NOMO-1 treated with dmso at 0.1 percent for 144 hours (cell line): ENCODE data around the gene CNTNAP3.
"Not testable (repeated sequence)": the region's sequence is repeated elsewhere in the genome, so short reads cannot be mapped to it uniquely, and the experiment has no call there.

ENCODE experiments used
- DNase-seq: peaks from one replicate; lab custom pipeline; 2025; ENCODE audit not compliant: unreplicated experiment; lab: John Stamatoyannopoulos, UW

Gene CNTNAP3

DNA sequence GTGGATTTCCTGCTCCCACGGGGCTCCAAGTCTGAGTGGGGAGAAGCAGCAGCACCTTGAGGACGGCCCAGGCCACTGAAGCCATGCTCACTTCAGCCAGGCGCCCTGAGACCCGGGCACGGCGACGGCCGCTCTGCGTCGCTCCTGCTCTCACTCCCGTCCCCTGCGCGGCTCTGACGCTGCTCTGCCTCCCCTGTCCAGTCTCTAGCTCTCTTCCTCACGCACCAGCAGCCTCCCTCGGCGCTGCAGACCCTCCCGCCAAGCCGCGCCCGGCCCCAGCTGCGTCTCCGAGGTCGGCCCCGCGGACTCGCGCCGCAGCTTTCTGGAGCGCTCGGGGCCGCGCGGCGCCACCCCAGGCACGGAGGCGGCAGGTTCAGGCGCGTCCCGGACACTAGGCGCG lies at the start of gene CNTNAP3:
Gene CNTNAP3 (minus strand): TSS at position 188 of the 400 bp plus-strand sequence. CDS start 103 bp downstream, at position 85.
- not testable (repeated sequence) for DNase-seq

DNA sequence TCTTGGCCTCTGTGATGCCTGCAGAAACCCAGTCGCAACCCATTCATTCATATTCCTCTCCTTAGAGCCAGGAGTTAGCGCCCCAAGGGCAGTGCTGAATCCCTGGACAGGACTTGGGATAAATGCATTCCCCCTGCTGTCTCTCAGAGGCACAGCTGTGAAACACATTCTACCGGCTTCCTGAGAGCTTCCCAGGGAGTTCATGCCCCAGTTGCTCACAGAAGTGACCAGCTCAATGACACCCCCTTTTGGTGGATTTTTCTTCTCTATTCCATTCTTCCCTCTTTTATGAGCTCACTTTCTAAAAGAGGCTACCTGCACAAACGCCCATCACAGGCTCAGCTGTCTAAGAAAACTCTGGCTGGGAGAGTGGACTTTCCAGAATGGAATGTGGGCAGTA lies 8.0 kb downstream of the CNTNAP3 start:
- not testable (repeated sequence) for DNase-seq

DNA sequence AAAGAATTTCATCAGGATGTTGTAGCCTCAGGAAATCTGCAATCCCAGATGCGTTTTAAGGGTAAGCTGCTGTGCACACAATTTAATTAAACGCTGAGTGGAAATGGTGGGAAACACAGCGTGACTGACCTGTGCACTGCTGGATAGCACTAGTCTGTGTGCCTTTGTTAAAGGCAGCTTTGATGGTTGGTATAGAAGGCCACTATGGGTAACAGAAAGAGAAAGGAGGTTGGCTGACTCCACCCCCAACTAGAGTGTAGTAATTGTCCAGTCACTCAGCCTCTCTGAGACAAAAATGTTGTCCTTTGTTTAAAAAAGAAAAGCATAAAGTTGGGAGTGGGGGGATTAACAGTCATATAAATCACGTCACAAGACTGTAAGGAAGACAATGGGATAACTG lies 45.5 kb downstream of the CNTNAP3 start:
- DNase-seq = not testable (repeated sequence)

DNA sequence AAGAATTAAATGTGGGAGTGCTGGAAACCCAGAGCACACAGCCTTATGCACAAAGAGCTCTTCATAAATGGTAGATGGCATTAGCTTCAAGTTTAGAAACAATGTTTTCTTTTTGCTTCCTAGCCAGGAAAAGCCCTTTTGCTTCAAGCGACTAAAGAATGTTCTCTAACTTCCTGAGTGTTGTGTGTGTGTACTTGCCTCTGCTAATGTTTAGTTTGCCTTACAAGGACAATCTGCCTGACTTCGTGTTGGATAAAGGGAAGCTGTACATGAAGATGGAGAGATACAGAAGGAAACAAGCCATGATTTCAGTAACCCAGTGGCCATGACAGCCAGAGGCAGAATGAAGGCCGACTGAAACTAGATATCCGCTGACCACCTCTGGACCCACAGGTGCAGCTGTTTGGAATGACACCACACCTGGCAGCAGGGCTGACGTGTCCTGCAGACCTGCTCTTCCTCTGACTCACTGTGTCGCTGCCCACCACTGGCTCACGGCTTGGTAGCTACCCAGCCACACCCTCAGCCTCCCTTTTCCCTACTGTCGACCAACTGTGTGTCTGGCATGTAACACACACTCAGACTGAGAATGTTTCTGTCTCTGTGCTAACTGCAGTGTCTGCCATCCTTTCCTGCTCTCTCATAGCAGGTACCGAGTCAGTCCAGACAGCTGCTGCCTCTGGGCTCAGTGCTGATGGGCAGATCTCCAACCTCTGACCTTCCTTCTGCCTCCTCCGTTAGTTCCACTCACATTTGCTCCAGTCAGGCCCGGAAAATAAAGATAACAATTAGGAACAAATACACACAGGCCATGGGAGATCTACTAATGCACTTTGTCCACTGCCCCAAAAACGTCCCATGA lies 55.6 kb downstream of the CNTNAP3 start:
- not testable (repeated sequence) for DNase-seq

DNA sequence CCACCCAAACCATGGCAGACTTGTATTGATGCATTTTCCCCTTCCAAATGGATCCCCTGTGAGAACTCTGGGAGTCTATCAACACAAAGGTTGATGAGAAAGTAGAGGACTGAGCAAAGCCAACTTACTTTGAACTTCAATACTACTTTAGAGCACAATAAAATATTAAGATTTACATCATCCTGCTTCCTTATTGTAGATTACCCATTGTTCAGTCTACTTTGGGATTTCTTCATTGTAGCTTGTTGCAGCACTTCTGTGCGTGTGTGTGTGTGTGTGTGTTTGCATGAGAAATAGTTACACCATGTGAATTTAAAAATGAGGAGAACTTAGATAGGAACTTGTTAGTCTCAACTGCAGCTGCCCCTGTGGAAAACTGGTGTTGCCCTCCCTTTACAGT lies 72.0 kb downstream of the CNTNAP3 start:
- not testable (repeated sequence) for DNase-seq

DNA sequence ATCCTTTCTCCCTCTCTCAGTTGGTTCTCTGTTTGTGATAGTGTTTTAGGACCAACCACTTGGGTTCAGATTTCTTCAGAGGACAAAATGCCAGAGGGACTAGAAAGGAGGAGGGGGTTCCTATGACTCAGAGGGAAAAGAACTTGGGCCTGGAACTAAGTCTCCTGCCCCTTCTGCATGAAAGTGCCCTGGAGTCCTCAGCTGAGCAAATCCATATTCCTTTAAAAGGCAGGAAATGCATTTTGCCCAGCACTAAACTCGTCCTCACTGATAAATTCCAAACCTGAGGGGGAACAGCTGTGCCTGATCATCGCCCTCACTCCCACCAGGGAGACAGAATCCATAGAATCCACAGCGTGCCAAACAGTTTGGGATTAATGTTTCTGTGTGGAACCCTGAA lies 78.2 kb downstream of the CNTNAP3 start:
- DNase-seq = not testable (repeated sequence)

DNA sequence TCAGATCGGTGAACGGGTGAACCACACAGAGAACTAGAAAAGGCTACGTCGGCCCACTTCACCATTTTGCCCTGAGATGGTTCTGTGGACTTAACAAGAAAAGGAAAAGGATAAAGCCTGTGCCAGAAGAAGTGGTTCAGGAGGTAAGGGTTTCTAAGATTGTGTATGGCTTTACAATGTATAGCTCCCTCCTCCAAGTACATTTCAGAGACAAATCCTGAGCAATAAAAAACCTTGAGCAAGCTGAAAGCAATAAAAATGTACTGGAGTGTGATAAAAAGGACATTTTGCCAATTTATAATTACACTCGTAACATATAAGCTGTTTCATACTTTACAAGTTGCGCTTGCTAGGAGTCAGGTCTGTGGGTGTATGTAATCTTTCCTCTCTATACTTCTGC lies 81.3 kb downstream of the CNTNAP3 start:
- not testable (repeated sequence) for DNase-seq

DNA sequence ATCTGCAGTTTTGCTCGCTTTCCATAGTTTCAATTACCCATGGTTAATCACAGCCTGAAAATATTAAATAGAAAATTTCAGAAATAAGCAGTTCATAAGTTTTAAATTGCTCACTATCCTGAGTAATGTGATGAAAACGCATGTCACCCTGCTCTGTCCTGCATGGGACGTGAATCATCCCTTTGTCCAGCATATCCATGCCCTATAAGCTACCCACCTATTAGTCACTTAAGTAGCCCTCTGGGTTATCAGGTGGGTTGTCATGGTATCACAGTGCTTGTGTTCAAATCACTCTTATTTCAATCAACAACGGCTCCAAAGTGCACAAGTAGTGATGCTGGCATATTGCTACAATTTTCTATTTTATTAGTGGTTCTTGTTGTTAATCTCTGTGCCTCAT lies 82.1 kb downstream of the CNTNAP3 start:
- DNase-seq = not testable (repeated sequence)

DNA sequence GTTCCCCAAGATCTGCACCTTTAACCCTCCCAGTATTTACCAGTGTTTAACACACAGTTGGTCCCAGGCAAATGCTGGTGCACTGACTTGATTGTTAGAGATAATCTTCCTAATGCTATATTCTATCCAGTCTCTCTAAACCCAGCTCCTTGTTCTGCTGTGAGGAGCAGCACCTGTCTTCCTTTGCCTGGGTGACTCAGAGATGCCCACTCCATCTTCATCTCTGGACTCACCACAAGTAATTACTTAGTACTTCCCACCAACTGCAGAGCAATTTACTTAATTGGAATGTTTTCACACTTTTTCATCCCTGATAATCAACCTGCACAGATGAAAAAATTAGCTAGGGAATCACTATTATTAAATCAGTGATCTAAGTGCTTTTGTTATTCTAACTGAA lies 87.6 kb downstream of the CNTNAP3 start:
- not testable (repeated sequence) for DNase-seq

DNA sequence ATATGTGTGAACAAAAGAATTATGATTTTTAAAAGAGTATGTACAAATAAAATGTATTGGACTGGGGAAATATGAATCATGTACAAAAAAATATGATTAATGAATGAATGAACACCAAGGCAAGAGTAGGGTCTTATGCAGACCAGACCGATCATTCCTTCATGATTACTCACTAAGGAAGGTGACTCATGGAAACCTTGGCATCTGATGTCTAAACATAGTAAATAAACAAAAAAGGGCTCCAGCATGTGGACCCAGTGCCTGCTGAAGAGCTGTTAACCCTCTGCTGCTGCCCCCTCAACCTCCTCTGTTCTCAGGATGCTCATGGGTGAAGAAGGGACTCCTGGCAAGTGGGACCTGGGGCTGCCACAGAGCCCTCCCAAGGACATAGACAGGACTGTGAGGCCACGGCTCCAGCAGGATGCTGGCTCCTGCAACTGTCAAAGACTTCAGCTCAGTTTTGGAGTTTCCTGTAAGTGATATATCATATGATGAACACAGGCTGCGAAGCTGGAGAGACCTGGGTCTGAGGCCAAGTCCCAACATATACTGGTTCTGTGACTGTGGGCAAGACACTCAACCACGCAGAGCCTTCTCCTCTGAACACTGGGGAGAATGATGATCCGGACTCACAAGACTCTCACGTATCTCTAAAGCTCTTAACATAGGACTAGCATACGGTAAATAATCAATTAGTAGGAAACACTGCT lies 89.8 kb downstream of the CNTNAP3 start:
- DNase-seq = not testable (repeated sequence)

DNA sequence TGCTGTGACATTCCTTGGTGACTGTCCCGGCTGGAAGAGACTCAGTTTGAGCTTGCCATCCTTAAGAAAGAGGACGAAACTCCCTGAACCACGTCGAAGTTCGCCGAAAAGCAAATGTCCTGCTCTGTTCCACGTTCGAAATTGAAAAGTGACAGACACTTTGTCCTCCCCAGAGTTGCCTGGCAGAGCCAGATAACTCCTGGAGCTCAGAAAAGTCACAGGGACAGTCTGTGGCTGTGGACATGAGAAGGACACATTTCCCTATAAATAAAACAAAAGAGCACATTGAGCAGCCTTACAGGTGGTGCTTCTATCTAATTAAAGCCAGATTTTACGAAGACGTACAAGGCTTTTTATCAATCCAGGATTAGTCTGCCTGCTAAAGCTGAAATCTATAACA lies 116.6 kb downstream of the CNTNAP3 start:
- DNase-seq = not testable (repeated sequence)

DNA sequence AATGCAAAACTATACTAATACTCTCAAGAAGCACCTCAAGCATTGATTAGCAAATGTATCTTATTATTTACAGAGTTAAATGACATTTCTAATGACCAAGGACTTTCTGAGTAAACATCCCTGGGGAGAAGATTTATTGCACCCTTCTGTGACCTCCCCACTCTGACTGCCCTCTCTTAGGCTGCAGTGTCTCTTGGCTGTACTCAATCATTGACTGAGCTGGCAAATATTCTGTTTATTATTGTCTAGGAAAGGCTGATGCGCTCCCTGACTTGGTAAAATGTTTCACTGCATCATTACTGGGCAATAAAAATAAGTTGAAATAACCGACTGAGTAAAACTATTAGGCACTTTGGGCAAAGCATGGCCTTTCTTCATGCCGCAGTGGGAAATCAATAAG lies 130.3 kb downstream of the CNTNAP3 start:
- DNase-seq = not testable (repeated sequence)

DNA sequence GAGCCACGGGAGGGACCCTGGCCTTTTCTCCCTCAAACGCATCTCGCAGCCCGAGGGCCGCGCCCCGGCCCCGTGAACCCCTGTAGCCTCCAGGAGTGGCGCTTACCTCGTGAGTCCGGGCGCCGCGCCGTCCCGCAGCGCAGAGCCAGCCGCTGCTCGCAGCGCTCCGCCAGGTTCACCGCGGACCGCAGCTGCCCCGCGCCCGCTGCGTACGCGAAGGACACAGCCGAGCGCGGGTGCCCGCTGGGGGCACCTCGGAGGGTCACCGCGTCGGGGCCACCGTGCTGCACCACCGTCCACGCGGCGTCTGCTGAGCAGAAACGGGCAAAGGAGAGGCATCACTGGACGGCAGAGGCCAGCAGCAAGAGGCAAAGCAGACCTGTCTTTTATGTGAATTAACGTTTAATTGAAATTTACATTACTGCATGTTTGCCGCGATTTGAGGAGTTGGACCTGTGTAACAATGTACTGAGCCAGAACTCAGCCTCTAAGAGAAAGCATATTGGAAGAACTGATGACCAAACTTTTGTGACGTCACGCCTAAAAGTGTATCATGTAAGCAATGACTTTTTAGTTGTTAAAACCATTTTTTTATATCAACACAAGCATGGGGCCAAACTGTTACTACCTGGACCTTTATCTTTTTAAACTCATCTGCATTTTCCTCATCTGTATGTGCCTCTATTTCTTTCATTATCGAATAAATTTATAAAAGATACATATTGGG lies 155.0 kb downstream of the CNTNAP3 start:
- DNase-seq = not testable (repeated sequence)

DNA sequence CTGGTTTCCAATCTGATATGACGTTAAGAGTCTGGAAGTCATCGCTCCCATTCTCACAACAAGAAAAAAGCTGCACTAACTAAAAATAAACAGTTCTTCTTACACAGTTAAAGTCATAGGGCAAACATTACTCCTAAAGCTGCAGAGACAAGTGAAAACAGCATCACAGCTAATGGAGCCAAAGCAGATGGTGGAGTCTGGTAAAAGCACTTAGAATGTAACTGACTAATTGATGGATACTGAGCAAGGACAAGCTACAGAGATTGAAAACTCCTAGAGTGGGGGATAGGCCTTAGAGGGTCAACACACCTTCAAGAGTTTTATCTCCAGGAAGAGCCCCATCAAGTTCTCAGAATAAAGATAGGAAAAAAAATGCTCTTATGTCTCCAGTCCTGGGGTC lies 166.6 kb downstream of the CNTNAP3 start:
- DNase-seq = not testable (repeated sequence)

DNA sequence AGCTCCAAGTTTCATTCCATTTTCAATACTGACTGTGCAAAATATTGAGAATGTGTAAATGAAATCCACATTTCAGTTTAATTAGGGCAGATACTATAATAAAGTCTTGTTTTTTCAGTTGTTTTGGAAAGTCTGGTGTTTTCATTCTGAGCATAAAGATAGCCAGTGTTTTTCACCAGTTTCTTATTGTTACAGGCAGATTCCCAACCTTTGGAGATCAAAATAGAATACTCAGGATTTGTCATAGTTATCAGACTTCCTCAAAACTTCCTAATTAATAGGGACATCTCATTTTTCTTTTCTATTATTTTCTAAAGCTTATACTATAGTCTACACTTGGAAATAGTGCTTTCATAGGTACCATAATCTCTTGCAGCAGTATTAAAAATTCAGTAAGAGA lies 176.2 kb downstream of the CNTNAP3 start:
- DNase-seq = not testable (repeated sequence)

DNA sequence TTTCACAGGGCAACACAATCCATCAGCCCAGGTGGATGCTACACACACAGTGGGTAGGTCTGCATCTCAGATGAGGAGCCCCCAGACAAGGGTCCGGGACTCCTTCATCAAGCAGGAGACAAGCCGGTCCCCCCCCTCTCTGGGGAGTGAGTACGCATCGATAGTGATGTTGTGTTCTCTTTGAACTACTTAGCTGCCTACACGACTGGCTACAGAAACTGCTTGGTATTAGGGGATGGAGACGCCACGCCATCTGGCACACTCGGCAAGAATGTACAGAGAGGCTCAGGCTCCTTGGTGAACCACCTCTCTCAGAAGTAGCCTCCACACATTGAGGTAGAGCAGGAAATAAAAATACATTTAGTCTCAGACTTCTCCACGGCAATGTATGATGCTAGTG lies 179.8 kb downstream of the CNTNAP3 start:
- no peak for DNase-seq

DNA sequence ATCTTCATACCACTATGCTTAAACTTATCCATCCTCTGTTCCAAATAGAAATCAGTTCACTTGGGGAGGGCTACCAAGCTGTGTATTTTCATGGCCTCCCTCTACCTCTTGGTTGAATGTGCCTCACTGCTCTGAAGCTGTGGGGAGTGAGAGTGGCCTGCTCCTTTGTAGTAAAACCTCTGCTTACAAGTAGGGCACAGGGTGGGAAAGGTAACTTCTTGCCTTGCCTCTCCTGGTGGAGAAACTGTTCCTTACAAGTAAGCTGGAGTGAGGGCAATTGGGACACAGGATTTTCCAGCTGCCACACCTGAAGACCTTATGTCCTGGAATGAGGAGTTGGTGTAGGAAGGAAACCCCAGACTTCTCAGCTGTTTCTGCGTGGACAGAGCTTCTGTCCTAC lies 190.8 kb downstream of the CNTNAP3 start:
- not testable (repeated sequence) for DNase-seq

DNA sequence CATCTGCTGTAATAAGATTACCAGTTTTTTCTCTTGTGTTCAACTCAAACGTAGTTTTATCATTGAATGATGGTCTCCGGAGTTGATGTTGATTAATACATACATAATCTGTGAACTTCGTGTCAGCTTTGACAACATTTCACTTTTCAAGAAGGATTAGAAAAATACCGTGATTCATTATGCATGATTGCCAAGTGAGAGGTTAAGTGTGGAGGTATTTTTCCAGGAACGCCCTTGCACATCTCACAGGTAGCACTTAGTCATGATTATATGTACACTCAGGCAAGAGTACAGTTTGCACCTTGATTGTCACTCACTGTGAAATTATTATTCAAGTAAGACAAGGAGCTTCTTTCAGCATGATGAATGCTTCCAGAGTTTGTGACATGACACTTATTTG lies 202.7 kb downstream of the CNTNAP3 start:
- not testable (repeated sequence) for DNase-seq

DNA sequence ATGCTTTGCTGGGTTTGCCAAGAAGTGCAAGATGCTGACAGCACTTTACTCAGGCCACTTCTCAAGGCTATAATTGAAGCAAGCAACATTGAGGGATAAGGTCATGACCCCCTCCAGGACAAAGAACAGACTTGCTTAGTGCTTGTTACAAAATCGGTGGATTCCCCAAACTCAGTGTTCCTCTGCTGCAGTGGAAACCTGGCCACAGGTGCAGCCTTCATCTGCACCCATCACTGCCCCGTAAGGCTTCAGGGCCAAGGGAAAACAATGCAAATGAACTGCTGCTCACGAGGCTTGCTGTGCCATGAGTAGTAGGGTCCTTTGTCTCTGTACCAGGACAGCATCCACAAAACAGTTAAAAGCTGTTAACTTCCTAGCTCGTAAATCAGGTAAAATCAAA lies 205.4 kb downstream of the CNTNAP3 start:
- not testable (repeated sequence) for DNase-seq

DNA sequence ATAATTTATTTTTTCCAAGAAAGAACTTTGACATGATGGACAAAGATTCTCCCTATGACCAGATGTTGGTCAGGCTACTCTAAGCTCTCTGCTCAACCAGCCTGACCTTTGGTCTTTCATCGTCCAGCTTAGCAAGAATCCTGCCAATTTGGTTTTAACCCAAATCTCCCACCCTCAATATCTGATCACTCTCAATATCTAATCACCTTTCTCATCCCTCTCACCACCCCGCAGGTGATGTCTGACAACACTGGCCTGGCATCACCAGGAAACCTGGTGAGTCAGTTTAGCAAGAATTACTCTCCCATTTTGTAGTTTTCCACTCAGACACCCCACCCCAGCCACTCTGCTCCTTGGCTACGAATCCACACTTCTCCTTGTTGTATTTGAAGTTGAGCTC lies 207.9 kb downstream of the CNTNAP3 start:
- not testable (repeated sequence) for DNase-seq

DNA sequence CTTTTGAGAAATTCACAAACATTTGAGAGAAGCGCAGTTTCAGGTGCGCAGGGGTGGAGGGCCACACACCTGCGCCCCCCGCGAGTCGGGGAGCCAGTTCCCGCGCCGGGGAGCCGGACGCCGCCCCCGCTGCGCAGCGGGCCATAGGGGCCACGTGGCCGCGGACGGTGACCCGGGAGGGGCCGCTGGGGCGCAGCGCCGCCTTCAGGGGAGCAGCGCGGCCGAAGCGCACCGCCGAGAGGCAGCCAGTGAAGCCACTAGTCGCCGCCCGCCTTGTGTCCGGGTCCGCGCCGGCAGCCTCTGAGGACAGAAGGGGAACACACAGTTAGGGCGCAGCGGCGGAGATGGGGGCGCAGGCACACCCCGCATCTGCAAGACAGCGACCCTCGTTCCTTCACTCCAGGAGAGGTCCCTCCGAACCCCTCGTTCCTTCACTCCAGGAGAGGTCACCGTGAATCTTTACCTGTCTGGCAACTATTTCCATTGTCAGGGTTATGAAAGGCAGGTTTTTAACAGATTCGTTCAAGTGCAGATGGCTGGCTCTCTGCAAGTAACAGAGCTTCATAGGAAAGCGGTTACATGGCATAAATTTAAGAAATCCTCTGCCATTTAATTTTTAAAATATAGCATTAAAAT lies 209.2 kb downstream of the CNTNAP3 start:
- not testable (repeated sequence) for DNase-seq
